GM21528 (cell line): ENCODE results near the gene TNFRSF18.

Experiments used
- ATAC-seq: cut with Tn5 transposase; IDR thresholded peaks from one replicate; pipeline ENCODE4 v1.9.1; 2021; ENCODE audit warnings: mild to moderate bottlenecking, moderate library complexity; ENCODE audit not compliant: unreplicated experiment, low FRiP score

Gene TNFRSF18

DNA sequence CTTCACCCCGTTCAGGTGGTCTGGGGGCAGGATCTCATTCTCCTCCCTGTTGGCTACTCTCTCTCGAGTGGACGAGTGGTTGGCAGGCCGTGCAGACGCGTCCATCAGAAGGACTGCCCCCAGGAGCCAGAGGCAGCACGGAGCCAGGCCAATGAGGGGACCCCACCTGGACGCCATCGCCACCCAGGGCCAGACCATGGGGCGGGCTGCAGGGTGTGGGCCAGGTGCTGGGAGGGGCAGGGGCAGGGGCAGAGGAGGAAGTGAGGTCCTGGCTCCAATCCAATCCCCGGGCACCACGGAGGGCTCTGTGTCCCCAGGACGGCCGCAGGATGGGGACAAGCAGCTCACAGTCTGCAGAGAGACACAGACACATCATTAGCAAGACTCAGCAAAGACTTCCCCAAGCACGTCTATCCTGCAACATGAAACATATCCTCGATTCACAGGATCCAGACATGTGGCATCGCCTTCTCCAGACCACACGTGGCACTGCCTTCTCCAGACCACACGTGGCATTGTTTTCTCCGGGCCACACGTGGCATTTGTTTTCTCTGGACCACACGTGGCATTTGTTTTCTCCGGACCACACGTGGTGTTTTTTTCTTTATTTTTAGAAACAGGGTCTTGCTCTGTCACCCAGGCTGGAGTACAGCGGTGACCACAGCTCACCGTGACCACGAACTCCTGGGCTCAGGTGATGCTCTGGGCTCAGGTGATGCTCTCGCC lies 22.4 kb upstream of the TNFRSF18 start:
- no peak for ATAC-seq

DNA sequence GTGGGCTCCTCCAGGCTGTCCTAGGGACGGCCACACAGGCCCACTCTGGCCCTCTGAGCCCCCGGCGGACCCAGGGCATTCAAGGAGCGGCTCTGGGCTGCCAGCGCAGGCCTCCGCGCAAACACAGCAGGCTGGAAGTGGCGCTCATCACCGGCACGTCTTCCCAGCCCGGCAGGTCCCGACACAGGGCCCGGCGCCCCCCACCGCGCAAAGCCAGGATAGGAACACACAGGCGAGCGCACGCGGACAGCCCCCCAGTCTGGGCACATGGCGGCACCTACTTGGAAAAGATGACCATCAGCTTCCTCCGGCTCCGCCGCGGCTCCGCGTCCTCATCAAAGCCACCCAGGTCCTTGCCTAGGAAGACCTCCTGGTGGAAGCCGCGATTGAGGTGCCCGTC lies 21.8 kb upstream of the TNFRSF18 start:
- ATAC-seq, result no peak

DNA sequence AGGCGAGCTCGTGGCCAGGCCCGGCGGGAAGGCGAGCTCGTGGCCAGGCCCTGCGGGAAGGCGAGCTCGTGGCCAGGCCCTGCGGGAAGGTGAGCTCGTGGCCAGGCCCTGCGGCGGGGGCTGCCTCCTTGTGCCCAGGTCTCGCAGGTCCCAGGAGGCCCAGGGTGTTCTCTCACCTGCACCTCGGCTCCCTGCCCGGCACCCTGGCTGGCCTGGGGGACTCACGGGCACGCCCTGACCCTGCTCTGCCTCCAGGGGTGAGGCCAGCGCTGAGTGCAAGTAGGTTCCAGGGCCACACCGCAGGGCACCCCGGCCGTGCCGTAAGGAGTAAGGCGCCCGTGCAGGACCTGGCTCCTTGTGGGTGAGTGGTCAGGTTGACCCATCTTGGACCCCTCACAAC lies 21.0 kb upstream of the TNFRSF18 start:
- ATAC-seq, result no peak

DNA sequence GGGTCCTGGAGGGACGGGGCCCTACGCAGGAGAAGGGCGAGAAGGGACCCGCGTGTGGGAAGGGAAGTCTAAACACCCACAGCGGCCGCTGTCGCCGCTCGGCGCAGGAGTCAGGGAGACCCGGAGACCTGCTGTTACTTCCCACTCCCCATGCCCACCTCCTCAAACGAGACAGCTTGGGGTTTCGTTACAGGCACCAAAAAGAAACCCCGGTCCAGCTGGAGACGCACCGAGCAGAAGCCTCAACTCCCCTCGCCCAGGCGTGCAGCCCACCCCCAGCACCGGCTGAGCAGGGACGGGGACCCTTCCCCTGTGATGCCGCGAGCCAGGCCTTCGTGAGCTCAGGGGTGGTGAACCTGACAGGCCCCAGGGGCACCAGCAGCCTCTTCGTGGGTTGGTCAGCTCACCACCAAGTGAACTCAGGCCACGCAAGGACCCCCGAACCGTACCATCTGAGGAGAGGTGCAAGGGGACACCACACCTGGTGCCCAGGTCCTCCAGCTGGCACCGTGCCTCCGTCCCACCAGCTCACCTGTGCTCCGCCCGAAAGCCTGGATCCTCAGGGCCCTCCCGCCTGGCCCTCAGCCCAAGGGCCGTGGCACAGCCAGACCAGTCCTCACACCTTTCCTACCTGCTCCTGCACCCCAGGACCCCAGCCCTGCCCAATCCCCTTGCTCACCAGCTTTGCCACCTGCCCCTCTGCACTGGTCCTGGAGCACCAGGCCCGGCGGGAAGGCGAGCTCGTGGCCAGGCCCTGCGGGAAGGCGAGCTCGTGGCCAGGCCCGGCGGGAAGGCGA lies 20.4 kb upstream of the TNFRSF18 start:
- ATAC-seq, result no peak

DNA sequence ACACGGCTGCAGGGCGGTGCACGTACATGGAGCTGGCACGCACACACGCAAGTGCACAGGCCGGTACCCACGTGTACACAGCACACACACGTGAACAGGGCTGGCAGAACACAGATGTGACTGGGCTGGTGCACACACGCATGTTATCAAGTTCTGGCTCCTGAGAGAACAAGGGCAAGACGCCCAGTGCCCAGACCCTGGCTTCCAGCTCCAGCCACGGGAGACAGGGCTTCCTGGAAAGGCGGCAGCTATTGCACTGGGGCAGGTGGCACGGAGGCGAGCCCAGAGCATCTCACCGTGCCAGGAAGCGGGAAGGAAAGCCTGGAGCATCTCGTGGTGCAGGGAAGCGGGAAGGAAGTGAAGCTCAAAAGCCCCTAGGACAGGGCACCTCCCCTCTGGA lies 19.5 kb upstream of the TNFRSF18 start:
- ATAC-seq, result no peak

DNA sequence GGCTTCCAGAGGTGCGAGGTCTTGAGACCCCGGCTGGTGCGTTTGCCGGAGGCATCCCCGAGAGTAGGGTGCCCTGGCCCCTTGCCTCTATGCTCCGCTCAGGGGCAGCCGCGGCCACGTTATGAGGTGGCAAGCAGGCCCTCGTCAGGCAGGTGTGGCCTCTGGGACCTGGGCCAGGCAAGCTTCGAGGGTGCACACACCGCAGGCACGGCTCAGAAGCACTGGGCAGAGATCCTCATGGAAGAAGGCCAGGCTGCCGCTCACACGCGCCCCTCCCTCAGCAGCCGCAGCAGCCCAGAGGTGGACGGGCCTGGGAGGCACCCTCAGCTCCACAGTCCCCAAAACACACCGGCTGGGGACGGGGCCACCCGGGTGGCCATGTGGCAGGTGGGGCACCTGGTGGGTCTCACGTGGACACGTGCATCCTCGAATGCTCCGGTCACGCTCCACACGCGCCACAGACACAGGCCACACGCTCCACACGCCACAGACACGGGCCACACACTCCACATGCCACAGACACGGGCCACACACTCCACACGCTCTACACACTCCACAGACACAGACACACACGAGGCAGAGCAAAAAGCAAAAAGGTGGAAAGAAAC lies 18.9 kb upstream of the TNFRSF18 start:
- no peak for ATAC-seq

DNA sequence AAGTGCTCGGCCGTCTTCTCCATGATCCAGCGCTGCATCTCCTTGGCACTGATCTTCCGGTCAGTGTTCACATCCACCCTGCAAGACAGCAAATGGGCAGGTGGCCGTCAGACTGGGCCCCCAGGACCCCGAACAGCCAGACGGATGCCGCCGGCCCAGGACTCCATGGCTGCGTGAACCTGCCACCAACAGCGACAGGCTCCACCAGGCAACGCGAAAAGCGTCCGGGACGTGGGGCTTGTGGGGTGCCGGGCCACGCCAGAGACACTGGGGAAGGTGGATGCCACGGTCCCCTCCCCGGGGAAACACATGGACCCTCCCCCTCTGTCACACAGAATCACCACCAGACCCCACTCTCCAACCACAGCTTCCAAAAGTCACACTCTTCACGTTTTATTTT lies 17.5 kb upstream of the TNFRSF18 start:
- ATAC-seq, result no peak

DNA sequence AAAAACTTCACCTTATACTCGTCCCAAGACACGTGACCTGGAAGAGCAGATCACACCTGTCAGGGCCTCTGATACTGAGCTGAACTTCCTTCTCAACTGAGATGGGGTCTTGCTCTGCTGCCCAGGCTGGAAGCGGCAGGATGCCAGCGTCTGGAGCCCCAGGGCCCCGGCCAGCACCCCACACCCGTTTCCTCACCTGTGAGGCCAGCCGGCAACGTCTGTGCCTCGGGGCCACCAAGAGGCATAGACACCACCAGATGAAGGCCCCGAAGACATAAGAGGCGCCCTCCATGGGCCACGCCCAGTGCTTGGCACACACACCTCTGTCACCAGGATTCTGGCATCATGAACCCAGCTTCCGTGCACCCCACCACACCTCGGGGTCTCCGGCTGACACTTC lies 16.9 kb upstream of the TNFRSF18 start:
- no peak for ATAC-seq

DNA sequence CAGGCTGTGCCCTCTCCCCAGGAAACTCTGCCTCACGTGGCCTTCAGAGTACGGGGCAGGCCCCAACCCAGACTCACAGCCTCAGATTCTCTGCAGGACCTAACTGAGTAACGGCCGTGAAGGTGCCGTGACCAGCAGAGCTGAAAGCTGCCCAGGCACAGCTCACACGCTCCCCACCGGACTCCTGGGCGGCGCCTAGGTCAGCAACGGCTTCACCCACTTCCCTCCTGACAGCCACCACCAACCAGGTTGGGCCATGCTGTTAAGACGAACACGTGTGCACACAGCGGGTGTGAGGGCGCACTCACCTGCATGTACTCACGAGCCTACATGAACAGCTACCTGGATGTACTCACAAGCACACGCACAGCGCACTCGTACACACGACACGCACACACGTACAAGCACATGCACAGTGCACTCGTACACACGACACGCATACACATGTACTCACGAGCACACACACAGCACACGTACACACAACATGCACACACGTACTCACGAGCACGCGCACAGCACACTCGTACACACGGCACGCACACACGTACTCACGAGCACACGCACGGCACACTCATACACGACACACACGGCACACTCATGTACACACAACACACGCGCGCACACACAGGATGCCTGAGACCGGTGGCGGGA lies 16.3 kb upstream of the TNFRSF18 start:
- no peak for ATAC-seq

DNA sequence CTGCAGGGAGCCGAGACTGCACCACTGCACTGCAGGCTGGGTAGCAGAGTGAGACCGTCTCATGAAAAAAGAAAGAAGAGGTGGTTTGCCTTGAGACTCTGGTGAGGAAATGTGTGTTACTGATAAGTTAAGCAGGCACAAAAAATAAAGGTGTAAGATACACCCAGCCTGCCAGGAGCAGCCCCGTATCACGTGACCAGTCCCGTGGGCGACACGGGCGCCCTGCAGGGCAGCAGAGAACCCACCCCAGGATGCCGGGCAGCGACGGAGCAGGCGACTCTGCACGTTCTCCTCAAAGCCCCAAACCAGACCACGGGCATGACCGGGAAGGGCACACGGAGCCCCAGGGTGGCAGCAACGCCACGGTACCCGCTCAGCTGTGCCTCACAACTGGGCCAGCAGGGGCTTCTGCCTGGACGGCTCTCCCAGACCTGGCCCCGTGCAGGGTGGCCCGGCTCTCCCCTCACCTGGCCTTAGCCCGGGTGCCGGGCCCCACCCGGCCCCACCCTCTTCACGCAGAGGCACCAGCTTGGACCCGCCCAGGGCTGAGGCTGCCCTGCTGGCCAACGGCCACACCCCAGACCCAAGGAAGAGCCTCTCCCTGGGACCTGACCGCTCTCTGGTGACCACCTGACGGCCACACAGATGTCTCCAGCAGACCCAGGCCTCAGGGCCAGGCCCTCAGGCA lies 15.6 kb upstream of the TNFRSF18 start:
- ATAC-seq, result no peak

DNA sequence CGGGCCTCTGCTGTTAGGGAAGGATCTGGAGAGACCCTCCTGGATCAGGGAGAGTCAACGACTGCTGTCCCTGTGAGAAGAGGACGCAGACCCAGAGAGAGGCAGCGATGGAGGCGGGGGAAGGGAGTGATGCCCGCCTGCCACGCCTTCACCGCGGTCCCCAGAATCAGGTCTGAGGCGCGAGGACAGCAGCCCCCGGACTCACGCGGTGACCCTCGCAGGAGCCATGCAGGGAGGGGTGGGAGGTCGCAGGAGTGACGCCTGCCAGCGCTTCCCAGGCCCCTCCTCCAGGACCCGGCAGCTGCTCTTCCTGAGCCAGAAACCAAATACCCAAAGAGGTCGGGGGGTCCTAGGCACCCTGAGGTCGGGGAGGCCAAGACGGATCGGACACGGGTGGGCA lies 13.8 kb upstream of the TNFRSF18 start:
- ATAC-seq, result no peak

DNA sequence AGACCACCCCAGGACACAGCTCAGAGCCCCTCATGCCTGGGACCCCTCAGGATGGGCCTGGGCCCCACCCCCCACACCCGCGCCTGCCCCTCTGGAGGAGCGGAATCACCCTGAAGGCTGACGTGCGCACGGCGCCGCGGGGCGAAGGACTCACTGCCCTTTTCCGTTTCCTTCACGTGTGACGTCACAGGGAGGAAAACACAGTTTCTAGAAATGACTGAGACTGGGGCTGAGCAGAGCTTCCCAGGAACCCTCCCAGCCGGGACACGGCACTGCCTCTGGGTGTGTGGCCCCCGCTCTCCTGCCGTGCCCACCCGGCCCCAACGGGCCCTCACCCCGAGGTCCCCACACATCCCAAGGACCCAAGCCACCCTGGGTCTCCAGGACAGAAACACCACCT lies 12.9 kb upstream of the TNFRSF18 start:
- ATAC-seq, result no peak

DNA sequence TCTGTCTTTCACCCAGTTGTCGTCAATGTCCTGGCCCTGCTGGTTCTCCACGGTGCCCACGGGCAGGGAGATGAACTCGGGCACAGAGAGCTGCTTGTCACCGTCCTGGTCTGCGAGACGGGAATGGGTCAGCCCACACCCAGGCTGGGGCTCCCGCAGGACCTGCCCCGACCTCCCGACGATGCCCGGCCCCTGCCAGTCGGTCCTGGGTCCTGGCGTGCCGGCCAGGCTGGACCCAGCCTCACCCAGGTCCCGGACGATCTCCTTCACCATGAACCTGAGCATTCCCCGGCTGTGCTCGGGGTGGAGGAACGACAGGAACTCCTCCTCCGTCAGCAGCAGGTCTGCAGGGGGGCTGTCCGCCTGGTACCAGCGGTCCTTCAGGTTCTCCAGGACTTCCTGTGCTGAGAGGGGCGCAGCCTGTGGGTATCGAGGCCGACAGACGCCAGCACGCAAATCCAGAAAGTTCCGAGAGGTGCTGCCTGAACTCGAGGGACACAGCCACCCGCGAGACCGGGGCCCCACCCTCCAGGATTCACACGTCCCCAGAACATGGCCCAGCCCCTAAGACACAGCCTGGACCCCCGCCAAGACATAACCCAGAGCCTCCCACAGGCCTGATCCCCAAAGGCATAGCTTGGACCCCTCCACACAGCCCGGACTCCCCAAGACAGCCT lies 12.3 kb upstream of the TNFRSF18 start:
- no peak for ATAC-seq

DNA sequence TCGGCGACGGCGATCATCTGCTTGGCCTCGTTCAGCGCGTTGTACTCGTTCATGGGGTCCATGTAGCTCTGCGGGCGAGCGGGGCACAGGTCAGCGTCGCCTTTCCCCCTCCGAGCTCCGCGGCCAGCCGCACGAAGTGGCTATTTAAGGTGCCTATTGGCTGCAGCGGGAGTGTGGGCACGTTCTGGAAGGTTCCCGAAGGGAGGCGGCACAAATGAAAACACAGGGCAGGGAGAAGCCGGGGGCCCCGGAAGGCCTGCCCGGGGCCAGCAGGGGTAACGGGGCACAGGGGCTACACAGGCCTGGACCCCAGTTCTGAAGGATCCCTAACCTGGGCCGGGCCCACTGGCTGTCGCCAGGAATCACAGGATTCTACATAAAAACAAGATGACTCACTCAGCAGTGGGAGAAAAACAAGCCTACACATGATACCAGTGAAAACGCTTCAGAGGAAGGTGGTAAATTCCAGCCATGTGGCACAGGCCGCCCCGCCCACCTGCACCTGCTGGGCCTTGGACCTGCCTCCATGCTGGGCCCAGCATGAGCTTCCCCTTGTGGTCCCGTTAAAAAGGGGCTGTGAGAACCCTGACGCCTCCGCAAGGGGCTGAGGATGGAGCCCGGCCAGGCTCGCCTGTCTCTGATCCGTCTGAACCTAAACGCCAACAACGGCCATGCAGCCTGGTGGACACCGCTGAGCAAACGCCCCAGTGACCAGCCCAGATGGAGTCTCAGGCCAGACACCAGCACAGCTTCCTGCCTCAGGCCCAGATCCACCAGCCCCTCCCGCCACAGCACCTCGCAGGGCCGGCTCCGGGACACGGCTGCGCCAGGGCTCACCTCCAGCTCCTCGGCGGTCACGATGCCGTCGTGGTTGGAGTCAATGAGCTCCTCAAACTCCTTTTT lies 11.5 kb upstream of the TNFRSF18 start:
- ATAC-seq, result no peak

DNA sequence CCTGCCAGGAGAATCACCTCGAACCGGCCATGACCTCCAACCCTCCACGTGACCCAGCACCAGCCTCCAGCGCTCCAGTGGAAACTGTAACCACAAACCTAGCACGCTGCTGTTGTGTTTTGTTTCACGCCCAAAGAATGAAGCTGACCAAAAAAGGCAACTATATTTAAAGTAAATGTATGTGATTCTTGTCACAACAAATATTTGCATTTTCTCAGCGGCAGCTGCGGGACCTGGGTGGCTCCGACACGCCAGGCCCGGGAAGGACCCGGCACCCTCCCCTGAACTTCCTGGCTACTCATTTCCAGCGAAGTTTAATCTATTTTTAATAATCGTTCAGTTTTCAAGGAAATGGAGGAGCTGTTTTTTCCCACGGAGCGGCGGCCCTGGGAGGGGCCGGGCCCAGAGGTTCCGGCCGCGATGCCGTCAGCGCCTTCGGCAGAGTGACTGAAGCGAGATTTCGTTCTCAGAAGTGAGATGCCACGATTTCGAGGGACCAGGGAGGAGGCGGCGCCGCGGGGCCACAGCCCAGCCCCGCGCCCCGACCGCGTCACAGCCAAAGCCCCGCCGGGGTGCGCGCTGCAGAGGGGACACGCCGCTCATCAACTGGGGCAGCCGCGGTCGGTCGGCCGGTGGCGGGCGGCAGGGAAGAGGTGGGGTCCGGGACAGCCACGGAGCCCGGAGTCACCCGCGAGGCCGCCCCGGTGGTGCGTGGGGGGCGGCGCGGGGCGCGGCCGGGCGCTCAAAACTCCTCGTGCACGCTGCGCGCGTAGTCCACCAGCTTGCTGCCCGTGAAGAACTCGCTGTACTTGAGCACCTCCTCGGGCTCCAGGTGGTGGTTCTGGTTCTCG lies 10.6 kb upstream of the TNFRSF18 start:
- ATAC-seq, result no peak

DNA sequence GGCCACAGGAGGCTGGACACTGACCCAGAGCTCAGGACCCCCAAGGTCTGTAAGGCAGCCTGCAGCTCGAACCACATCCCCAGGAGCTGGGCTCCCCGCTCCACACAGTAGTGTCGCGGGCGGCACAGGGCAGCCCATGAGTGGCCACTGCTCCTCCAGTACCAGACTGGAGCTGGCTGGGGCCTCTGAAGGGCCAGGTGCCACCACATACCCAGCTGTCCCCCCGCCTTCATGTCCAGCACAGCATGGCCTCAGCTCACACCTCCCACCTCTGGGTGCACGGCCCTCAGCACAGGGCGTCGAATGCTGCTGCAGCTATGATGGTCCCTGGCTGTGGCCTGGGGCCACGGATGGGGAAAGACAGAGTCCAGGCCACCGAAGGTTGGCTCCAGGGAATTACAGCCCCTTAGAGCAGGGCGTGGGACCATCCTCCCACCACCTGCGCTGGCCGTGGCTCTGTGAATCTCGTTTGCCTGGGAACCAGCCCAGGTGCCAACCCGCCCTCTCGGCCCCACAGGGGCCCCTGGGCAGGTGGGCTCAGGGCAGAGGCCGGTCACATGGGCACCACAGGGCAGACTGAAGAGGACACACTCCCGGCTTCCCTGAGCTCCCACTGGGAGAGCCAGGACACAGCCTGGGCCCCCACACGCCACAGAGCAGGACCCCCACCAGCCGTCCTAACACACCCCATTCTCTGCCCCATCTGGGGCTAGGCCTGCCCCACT lies 9.7 kb upstream of the TNFRSF18 start:
- ATAC-seq, result no peak

DNA sequence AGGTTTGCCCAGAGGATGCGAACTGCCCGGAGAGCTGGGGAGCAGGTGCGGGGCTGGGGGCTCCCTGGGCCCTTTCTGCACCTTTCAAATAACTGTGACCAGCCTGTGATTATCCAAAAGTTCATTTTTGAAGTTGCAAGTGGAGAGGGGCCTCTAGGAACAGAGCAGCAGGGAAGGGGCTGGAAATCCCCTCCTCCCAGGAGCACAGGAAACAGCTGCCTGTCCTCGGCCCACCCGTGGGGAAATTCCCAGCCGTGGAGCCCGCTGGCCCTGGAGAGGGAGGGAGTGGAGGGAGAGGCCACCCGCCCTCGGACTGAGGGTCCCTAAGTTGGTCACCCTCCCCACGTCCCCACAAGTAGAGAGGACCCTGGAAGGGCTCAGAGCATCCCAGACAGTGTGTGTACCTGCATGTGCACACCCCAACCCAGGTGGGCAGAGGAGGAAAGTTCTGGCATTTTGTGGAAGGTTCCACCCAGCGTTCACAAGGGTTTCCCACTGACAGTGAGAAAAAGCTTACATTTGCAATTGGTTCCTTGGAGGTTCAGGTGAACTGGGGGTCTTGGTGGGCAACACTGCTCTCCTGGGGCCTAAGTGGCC lies 8.8 kb upstream of the TNFRSF18 start:
- ATAC-seq, result no peak
